ENCODE measurements around the gene UNC5C.

- TF ChIP-seq CTCF (IDR thresholded peaks at IDR 0.05) (no peak), POLR2A (IDR thresholded peaks at IDR 0.05) (no peak)
Observed at GRCh38 chr4:95402299-95402698, 146.5 kb downstream of the UNC5C start.
